22Rv1 (cell line): ENCODE measurements around the gene CIB2.

Experiments
- ZFX ChIP-seq: fragments of 450-650 bp; IDR thresholded peaks from 2 replicates; pipeline ENCODE4 v1.6.1; 2017; ENCODE audit warnings: antibody characterized with exemption, borderline replicate concordance
- TF ChIP-seq, protein P1 (sequence below): fragments of 450-650 bp; IDR thresholded peaks from 2 replicates; pipeline ENCODE4 v1.5.1; 2017; ENCODE audit warnings: mild to moderate bottlenecking

DNA sequence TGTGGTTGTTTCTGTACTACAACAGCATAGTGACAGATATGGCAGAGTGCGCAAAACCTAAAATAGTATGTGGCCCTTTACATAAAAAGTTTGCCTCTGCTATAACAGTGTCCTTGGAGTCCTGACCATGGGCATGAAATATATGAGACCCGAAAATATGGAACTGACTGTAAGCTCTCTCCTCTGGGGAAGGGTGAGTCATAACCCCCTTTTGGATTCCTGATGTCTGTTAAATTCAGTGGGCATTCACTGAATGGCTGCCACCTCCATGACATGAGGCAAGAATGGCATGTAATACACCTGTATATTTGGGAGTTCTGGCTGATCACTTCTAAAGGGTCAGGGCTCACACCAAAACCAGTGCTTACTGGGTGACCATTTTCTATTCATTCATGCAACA lies 59.9 kb downstream of the CIB2 start:
- TF ChIP-seq, protein P1, sequence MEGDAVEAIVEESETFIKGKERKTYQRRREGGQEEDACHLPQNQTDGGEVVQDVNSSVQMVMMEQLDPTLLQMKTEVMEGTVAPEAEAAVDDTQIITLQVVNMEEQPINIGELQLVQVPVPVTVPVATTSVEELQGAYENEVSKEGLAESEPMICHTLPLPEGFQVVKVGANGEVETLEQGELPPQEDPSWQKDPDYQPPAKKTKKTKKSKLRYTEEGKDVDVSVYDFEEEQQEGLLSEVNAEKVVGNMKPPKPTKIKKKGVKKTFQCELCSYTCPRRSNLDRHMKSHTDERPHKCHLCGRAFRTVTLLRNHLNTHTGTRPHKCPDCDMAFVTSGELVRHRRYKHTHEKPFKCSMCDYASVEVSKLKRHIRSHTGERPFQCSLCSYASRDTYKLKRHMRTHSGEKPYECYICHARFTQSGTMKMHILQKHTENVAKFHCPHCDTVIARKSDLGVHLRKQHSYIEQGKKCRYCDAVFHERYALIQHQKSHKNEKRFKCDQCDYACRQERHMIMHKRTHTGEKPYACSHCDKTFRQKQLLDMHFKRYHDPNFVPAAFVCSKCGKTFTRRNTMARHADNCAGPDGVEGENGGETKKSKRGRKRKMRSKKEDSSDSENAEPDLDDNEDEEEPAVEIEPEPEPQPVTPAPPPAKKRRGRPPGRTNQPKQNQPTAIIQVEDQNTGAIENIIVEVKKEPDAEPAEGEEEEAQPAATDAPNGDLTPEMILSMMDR = no peak
- TF ChIP-seq ZFX = no peak
